ENCODE data around the gene FILIP1. TPM values are rescaled to one million over a fixed set of nuclear protein-coding genes. Genes with fewer than 3 reads are reported as not detected.

The FILIP1 gene
- total RNA-seq, 3 donors from 2014 or later (not counting 1 experiment from before 2014, with no cell fraction given) = not detected

- Histone ChIP-seq H3K4me1 (ENCODE audit: control insufficient read depth, insufficient read depth, low read length) (peaks cover 6% of the 10 kb centered on the region), H3K27ac (ENCODE audit: low read length) (no peak overlapping the region), H3K27me3 (ENCODE audit: control insufficient read depth, insufficient read depth, low read length) (no peaks in the 10 kb centered on the region), H3K4me3 (ENCODE audit: low read length) (no peak overlapping the region), H3K36me3 (ENCODE audit: control insufficient read depth, insufficient read depth, low read length) (no peaks in the 10 kb centered on the region), H3K9me3 (ENCODE audit: control insufficient read depth, insufficient read depth, low read length) (no peaks in the 10 kb centered on the region)
- no peaks in the 10 kb centered on the region for H3K9me3 Mint-ChIP-seq
- DNase-seq = no peak
- ATAC-seq = no peak
- H3K4me3 Mint-ChIP-seq = no peak overlapping the region
- H3K4me1 Mint-ChIP-seq = peaks cover 9 to 10% of the 10 kb centered on the region in 2 donors
- intact Hi-C loops (cut with micrococcal nuclease) = loop anchor here (10.0 kb wide), 1 partner anchor 234 kb away; no protein-coding TSS in a partner anchor
- TF ChIP-seq, protein P1, sequence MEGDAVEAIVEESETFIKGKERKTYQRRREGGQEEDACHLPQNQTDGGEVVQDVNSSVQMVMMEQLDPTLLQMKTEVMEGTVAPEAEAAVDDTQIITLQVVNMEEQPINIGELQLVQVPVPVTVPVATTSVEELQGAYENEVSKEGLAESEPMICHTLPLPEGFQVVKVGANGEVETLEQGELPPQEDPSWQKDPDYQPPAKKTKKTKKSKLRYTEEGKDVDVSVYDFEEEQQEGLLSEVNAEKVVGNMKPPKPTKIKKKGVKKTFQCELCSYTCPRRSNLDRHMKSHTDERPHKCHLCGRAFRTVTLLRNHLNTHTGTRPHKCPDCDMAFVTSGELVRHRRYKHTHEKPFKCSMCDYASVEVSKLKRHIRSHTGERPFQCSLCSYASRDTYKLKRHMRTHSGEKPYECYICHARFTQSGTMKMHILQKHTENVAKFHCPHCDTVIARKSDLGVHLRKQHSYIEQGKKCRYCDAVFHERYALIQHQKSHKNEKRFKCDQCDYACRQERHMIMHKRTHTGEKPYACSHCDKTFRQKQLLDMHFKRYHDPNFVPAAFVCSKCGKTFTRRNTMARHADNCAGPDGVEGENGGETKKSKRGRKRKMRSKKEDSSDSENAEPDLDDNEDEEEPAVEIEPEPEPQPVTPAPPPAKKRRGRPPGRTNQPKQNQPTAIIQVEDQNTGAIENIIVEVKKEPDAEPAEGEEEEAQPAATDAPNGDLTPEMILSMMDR (IDR thresholded peaks at IDR 0.05) = no peak
- no peaks in the 10 kb centered on the region for H3K36me3 Mint-ChIP-seq
- 97% methylated on average over 7 of the region's 7 CpGs for WGBS (ENCODE audit: insufficient coverage)
- no peak overlapping the region for H3K27ac Mint-ChIP-seq
- no peaks in the 10 kb centered on the region for H3K27me3 Mint-ChIP-seq (ENCODE audit: low read depth in 2 of 2)
These were observed 203.3 kb downstream of the FILIP1 start for GRCh38 chr6:75290136-75290945.

GRCh38 chr6:75288023-75288422, 205.6 kb downstream of the FILIP1 start:
- Histone ChIP-seq H3K36me3 (ENCODE audit: control insufficient read depth, insufficient read depth, low read length) (no peaks in the 10 kb centered on the region), H3K4me3 (ENCODE audit: low read length) (no peak overlapping the region), H3K9me3 (ENCODE audit: control insufficient read depth, insufficient read depth, low read length) (no peaks in the 10 kb centered on the region), H3K4me1 (ENCODE audit: control insufficient read depth, insufficient read depth, low read length) (peaks cover 6% of the 10 kb centered on the region), H3K27ac (ENCODE audit: low read length) (no peak overlapping the region), H3K27me3 (ENCODE audit: control insufficient read depth, insufficient read depth, low read length) (no peaks in the 10 kb centered on the region)
- ATAC-seq (no peak), DNase-seq (no peak)
- intact Hi-C loops (cut with micrococcal nuclease) = no loop called here
- Mint-ChIP-seq H3K27ac (no peak overlapping the region), H3K9me3 (no peaks in the 10 kb centered on the region), H3K27me3 (ENCODE audit: low read depth in 2 of 2) (no peaks in the 10 kb centered on the region), H3K4me3 (no peak overlapping the region), H3K4me1 (peaks cover 9 to 10% of the 10 kb centered on the region in 2 donors), H3K36me3 (no peaks in the 10 kb centered on the region)
- WGBS (ENCODE audit: insufficient coverage) = 100% methylated on average over 1 of the region's 1 CpG
- TF ChIP-seq, protein P1 (IDR thresholded peaks at IDR 0.05) = no peak

DNA sequence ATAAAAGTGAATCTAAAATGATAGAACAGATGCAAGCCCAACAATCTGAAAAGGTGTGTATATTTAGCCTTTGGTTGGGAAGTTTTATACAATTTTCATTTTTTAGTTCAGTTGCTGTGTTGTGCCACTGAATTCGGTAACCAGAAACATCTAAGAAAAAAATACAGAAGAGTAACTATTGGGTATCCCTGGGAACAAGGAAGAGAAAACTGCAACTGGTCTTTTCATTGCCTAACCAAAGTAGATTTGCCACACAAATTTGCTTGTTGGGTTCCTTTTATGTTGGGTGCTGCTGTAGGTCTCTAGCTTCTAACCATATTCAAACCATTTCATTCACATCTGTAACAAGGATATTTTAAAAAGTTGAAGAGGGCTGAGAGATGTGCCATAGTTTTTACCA, 206.2 kb downstream of the FILIP1 start:
- no peak overlapping the region for H3K27ac Mint-ChIP-seq

More for the DNA sequence above, 206.2 kb downstream of the FILIP1 start:
- no peaks in the 10 kb centered on the region for H3K9me3 Mint-ChIP-seq
- Histone ChIP-seq H3K9me3 (ENCODE audit: control insufficient read depth, insufficient read depth, low read length) (no peaks in the 10 kb centered on the region), H3K4me1 (ENCODE audit: control insufficient read depth, insufficient read depth, low read length) (peaks cover 9% of the 10 kb centered on the region), H3K27me3 (ENCODE audit: control insufficient read depth, insufficient read depth, low read length) (no peaks in the 10 kb centered on the region), H3K4me3 (ENCODE audit: low read length) (no peak overlapping the region), H3K27ac (ENCODE audit: low read length) (no peak overlapping the region), H3K36me3 (ENCODE audit: control insufficient read depth, insufficient read depth, low read length) (no peaks in the 10 kb centered on the region)
- peaks cover 13 to 14% of the 10 kb centered on the region in 2 donors for H3K4me1 Mint-ChIP-seq
- TF ChIP-seq, protein P1 (IDR thresholded peaks at IDR 0.05) = no peak
- no peak for ATAC-seq
- H3K27me3 Mint-ChIP-seq (ENCODE audit: low read depth in 2 of 2) = no peaks in the 10 kb centered on the region
- 77% methylated on average over 1 of the region's 1 CpG for WGBS (ENCODE audit: insufficient coverage)
- no peaks in the 10 kb centered on the region for H3K36me3 Mint-ChIP-seq
- intact Hi-C loops (cut with micrococcal nuclease) = no loop called here
- DNase-seq = no peak
- no peak overlapping the region for H3K4me3 Mint-ChIP-seq
